Measurements from ENCODE around the gene ELL.
A peak's percentile ranks its signal among the peaks of the same experiment; 100 is the strongest.
"Not testable (repeated sequence)": the region's sequence is repeated elsewhere in the genome, so short reads cannot be mapped to it uniquely, and the experiment has no call there.

The ELL gene
- 46.6 to 52.9 (median 47.9) reads per million in 3 experiments for total RNA-seq

DNA sequence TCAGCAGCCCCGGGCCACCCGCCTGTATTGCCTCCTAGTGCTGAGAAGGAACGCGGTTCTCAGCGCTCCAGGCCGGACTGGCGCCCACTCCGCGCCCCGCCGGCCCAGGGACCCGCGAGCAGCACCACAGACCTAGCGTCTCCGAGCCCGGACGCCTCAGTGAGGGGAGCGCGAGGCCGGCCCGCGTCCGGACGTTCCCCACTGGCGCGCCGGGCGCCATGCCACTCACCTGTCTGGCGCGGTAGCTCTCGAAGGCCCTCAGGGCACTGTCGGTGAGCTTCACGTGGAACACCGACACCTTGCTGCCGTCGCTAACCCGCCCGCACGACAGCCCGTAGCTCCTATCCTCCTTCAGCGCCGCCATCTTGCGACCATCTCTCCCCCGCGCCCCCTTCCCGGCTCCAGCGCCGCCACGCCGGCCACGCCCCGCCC lies at the start of gene ELL:
Gene ELL (minus strand): TSS at position 379 of the 432 bp plus-strand sequence. CDS start 15 bp downstream, at position 364.
- DNase-seq: no peak

DNA sequence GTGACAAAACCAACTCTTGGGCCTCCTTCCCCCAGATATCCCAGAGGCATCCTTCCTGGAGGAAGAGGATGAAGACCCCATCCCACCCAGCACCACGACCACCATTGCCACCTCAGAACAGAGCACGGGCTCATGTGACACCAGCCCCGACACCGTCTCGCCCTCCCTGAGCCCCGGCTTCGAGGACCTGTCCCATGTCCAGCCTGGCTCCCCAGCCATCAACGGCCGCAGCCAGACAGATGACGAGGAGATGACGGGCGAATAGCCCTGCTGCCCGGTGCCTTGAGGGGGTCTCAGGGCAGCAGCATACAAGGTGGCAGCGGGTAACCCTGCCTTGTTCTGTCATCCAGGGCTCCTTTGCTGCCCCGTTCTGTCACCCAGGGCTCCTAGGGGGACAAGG lies 46.5 kb upstream of the ELL start:
- DNase-seq: no peak

GRCh38 chr19:18566953-18567352 lies 45.1 kb upstream of the ELL start:
- DNase-seq: no peak

DNA sequence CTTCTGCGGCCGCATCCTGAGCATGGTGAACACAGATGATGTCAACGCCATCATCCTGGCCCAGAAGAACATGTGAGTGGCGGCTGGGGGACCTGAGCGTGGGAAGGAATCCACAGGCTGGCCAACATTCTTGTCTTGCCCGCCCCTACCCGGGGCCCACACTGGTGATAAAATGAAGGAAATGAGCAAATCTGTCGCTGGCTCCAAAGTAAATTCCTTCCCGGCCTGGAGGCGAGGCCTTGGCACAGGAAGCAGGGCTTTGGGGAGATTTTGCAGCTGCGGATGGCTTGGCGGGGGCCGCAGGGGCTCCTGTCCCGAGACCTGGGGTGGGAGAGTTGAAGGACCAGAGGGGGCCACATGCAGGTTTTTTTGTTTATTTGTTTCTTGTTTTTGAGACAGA lies 40.2 kb upstream of the ELL start:
- no peak for DNase-seq

GRCh38 chr19:18559685-18560084 lies 37.8 kb upstream of the ELL start:
- DNase-seq: no peak

- no peak for DNase-seq
These were observed 36.7 kb upstream of the ELL start for GRCh38 chr19:18558604-18559003.

DNA sequence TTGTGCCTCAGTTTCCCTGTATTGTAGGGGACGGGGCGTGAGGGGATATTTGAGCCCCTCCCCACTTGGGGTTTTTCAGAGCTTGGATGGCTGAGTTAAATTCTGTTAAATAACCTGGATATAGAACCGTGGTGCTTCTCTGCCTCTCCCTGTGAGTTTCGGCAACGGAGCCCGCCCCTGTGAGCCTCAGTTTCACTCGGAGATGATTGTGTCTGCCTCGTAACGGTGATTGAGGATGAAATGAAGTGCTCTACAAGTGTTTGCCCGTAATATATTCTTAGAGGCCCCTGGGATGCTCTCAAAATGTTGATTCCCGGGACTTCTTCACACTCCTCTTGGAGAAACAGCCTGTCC lies 36.3 kb upstream of the ELL start:
- no peak for DNase-seq

DNA sequence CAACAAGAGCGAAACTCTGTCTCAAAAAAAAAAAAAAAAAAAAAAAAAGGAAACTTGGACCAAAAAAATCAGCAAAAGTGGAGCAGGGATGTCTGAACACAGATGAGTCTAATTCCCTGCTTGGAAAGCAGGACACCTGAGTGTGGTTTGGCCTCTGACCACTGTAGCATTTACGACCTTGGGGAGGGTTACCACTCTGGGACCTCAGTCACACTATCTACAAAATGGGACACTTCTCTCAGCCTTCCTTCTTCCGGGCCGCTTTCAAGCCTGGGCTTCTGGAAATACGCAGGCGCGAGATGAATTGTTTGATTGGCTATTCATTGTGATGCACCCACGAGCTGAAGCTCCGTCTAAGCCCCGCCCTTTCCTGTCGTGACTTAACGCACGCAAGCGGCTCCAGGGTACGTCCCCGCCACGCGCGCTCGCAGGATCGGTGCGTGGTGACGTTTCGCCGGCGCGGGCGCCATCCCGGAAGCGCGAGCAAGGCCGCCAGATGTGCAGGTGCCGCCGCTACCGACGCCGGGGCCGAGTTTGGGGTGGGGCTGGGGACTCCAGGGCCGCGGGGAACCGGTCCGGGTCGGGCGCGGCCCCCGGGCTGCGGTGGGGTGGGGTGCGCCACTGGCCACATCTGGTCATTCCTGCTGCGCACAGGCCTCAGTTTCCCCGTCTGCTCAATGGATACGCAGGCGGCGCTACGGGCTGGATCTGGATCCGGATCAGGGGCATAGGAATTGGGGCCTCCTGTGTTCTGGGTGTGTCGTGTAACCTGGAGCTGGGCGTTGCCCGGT lies 35.7 kb upstream of the ELL start, which contains the start of gene KXD1:
Gene KXD1 (plus strand): TSS at position 460 of the 791 bp plus-strand sequence. CDS start 4,187 bp downstream, outside the sequence.
- peak; percentile 98 for DNase-seq

GRCh38 chr19:18551631-18552030 lies 29.8 kb upstream of the ELL start:
- no peak for DNase-seq

- DNase-seq: peak; percentile 81
These were observed 22.1 kb upstream of the ELL start for GRCh38 chr19:18543814-18544475.

- DNase-seq: peak; percentile 89
These were observed 21.3 kb upstream of the ELL start, which contains the start of gene FKBP8 for GRCh38 chr19:18542941-18543813. TSS of gene FKBP8 (minus strand) at chr19:18543573. CDS start at chr19:18541970, 1,603 bp downstream.

GRCh38 chr19:18541992-18542940 lies 20.4 kb upstream of the ELL start:
- DNase-seq: no peak

DNA sequence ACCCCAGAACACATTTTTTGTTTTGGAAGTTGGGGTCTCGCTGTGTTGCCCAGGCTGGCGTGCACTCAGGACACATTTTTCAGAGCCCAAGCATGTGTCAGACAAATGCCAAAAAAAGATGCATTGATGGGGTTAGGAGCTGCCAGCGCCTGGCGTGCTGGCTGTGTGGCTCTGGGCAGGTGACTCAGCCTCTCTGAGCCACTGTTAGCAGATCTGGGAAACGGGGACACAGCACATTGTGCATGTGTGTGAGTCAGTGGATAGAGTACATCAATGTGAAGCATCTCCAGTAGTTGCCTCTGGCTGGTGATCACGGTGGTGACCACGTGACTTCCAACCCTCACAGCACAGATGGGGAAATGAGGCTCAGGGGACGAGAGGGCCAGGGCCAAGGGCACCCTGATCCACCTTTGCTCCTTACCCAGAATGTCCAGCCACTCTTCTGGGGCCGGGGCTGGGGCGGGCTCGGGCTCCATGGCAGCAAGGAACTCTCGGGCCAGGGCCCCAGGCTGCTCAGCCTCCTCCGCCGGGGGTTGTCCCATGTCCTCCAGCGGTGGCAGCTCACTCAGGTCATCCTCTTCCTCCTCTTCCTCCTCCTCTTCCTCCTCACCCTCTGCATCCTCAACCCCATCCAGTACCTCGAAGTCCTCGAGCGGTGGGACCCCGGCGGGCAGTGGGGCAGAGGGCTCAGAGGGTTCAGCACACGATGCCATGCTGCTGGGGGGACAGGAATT lies 19.6 kb upstream of the ELL start:
- no peak for DNase-seq

DNA sequence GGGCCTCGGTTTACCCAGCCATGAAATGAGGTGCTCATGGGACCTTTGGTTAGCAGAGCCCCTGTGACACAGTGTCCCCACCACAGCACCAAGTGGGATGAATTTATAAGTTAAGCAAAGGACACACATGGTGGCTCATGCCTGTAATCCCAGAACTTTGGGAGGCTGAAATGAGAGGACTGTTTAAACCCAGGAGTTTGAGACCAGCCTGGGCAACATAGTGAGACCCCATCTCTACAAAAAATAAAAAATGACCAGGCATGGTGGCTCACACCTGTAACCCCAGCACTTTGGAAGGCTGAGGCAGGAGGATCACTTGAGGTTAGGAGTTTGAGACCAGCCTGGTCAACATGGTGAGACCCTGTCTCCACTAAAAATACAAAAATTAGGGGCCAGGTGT lies 18.3 kb upstream of the ELL start:
- not testable (repeated sequence) for DNase-seq

GRCh38 chr19:18539372-18539771 lies 17.5 kb upstream of the ELL start:
- no peak for DNase-seq

DNA sequence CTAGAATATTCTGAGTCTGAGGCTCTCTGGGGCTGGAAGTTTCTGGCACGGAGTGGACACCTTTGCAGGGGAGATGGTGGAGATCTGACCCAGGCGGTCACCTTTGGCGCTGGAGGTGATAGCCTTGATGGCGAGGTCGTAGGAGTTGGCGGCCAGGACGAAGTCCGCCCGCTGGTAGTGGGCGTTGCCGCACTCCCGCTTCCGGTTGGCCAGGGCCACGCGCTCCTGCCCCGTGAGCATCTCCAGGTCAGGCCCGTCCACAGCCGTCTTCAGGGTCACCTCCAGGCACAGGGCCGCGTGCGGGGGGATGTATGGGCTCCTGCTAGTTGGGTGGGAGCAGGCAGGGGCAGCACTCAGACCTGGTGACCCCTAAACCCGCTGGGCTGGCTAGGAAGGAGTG lies 16.2 kb upstream of the ELL start:
- DNase-seq: no peak

DNA sequence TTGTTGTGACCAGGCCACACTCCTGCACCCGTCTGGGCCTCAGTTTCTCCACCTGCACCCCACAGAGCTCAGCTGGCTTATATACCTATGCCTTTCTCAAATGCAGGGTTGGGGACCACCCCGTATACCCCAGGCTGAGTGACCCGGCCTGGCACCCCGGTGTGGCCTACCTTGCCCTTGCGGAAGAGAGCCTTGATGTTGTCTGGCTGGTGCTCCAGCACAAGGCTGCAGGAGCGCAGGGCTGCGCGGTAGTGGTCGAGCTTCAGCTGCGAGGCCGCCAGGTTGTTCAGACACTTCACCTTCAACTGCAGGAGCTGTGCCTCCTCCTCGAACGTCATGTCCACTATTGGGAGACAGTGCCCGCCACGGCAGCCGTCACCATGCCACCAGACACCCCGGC lies 15.6 kb upstream of the ELL start:
- DNase-seq: no peak

DNA sequence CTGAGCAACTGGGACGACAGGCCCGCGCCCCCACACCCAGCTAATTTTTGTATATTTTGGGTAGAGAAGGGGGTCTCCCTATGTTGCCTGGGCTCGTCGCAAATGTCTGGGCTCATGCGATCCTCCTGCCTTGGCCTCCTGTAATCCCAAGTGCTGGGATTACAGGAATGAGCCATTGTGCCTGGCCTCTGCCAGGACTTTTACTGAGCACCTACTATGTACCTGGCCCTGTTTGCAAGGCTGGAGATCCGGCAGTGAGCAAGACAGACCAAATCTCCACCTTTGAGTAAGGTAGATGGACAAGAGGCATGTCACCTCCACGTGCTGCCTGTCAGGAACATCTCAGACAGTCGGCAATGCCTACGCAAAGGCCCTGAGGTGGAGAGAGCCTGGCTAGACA lies 14.6 kb upstream of the ELL start:
- DNase-seq: no peak

DNA sequence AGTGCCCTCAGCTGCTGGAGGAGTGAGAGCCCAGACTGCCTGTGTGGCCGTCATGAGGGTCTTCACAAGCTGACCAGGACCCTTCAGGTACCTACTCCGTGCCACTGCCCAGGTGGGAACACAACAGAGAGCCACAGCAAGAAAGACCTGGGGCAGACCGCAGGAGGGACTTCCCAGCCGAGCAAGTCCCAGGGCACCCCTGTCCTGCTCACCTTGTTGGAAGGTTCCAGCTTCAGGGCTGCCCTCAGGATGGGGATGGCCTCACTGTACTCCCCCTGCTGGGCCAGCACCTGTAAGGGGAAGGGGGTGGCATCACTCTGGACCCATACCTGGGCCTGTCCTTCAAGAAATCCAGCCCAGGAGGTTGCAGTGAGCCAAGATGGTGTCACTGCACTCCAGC lies 11.2 kb upstream of the ELL start:
- DNase-seq: no peak

DNA sequence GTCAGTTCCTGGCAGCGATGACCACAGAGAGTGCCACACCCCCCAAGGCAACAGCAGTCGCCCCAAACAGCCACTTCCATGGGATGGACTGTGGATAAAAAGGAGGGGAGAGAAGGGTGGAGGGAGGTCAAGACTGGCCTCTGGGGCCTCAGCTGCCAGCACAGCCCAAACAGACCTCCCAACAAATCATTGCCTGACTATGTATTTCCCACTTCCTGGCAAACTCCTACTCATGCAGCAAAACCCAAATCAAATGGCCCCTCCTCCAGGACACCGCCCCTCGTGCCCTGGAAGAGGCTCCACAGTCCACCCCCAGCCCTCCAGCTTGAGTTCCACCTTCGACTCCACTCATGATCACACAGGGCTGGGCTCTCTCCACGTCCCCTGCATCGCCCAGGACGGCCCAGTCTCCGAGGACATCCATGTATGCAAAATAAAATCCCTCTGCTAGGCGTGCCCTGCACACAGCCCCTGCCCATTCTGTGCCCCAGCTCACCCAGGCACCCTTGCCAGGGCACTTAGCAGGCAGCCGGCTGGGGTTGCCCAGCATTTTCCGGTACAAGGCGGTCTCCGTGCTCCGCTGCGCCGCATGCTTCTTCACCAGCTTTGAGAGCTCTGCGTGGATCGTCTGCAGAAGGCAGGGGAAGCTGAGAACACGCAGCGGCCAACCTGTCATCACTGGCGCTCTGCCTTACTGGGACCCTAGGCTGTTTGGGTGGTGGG lies 10.5 kb upstream of the ELL start:
- DNase-seq: no peak

DNA sequence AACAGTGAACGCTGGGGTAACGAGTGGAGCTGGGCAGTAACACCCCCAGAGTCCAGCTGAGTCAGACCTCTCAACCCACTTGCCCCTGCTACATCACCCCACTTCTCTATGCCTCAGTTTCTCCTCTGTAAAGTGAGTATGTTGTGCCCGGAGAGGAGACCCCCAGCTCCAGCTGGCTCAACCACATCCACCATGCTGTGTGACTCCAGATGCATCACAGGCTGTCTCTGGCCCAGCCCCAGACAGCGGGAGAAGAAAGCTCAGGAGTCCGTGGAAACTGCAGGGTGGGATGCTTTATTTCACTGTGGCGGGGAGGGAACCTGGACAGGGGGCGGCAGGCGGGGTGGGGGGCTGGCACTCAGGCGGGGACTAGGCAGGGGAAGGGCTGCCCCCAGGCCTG lies 9.6 kb upstream of the ELL start:
- no peak for DNase-seq

All from central memory CD4-positive, alpha-beta T cell (primary cell).